Measurements from ENCODE around the gene PCOLCE2. TPM values are rescaled to one million over a fixed set of nuclear protein-coding genes. Genes with fewer than 3 reads are reported as not detected.
"Not testable (repeated sequence)": the region's sequence is repeated elsewhere in the genome, so short reads cannot be mapped to it uniquely, and the experiment has no call there.

The PCOLCE2 gene
- total RNA-seq, 1 donor from 2014 or later: 32.5 TPM

DNA sequence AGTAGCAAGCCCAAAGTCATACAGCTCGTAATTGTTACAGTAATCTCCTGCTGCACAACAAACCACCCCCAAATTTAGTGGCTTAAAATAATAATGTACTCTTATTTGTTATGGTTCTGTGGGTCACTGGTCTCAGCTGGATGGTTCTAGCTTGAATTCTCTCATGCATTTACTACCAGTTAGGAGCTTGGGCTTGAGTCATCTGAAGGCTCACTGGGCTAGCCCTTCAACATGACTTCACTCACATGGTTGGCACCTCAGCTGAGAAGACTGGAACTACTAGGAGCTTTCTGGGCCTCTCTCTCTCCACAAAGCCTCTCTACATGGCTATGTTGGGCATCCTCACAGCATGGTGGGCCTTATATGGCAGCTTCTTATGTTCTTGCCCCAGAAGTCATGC is 12.5 kb downstream of the PCOLCE2 start:
- TF ChIP-seq, protein P1, sequence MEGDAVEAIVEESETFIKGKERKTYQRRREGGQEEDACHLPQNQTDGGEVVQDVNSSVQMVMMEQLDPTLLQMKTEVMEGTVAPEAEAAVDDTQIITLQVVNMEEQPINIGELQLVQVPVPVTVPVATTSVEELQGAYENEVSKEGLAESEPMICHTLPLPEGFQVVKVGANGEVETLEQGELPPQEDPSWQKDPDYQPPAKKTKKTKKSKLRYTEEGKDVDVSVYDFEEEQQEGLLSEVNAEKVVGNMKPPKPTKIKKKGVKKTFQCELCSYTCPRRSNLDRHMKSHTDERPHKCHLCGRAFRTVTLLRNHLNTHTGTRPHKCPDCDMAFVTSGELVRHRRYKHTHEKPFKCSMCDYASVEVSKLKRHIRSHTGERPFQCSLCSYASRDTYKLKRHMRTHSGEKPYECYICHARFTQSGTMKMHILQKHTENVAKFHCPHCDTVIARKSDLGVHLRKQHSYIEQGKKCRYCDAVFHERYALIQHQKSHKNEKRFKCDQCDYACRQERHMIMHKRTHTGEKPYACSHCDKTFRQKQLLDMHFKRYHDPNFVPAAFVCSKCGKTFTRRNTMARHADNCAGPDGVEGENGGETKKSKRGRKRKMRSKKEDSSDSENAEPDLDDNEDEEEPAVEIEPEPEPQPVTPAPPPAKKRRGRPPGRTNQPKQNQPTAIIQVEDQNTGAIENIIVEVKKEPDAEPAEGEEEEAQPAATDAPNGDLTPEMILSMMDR (IDR thresholded peaks at IDR 0.05): no peak
- no peak for TF ChIP-seq EZH2 (IDR thresholded peaks at IDR 0.05)
- TF ChIP-seq EZH2phosphoT487 (IDR thresholded peaks at IDR 0.05): no peak
- Histone ChIP-seq H3K79me2 (ENCODE audit: low read depth) (no peaks in the 10 kb centered on the region), H3K36me3 (no peaks in the 10 kb centered on the region), H3K9me3 (ENCODE audit: low read depth) (no peaks in the 10 kb centered on the region), H3K27ac (no peak overlapping the region), H2AFZ (replicated peaks) (no peak overlapping the region), H4K20me1 (ENCODE audit: low read depth) (no peaks in the 10 kb centered on the region), H3F3A (ENCODE audit: low read depth) (no peaks in the 10 kb centered on the region), H3K27me3 (no peaks in the 10 kb centered on the region), H3K9ac (no peak overlapping the region), H3K4me2 (no peak overlapping the region), H3K4me3 (no peak overlapping the region), H3K4me1 (no peaks in the 10 kb centered on the region)
- H3K4me3 Mint-ChIP-seq: no peak overlapping the region
- no peaks in the 10 kb centered on the region for H3K36me3 Mint-ChIP-seq
- DNase-seq (ENCODE audit: low spot score): no peak
- H3K9me3 Mint-ChIP-seq: no peaks in the 10 kb centered on the region
- H3K4me1 Mint-ChIP-seq: no peaks in the 10 kb centered on the region
- H3K27ac Mint-ChIP-seq: no peak overlapping the region
- no peaks in the 10 kb centered on the region for H3K27me3 Mint-ChIP-seq (ENCODE audit: insufficient read depth, low read depth)

DNA sequence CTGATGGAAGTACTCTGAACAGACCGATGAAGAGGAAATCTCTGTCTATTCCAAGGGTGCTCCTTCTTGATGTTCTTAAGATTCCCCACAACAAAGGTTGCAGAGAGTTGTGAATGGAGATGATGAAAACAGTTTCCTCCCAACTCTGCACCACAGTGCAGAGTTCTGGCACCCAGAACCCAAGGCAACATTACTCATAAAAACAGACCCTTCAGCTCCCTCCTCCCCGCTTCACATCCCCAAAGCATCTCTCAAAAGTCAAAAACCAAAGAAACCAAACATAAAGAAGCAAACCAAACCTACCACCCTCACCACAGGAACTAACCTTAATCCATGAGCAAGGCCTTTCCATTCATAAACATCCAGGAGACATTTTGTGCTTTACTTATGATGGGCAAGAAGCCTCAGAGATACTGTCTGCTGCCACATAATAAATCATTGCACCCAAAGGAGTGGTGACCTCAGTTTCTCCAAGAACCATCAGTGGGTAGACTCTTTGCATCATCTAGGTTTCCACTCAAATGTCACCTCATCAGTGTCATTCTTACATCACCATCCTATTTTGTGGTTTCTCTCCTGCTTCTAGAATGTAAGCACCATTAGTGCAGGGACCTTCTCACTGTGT is 13.2 kb downstream of the PCOLCE2 start:
- Histone ChIP-seq H4K20me1 (ENCODE audit: low read depth) (no peaks in the 10 kb centered on the region), H3K4me2 (no peak overlapping the region), H3K27ac (no peak overlapping the region), H2AFZ (replicated peaks) (no peak overlapping the region), H3K36me3 (no peaks in the 10 kb centered on the region), H3K27me3 (no peaks in the 10 kb centered on the region), H3K79me2 (ENCODE audit: low read depth) (no peaks in the 10 kb centered on the region), H3K9ac (no peak overlapping the region), H3K4me1 (no peaks in the 10 kb centered on the region), H3K9me3 (ENCODE audit: low read depth) (no peaks in the 10 kb centered on the region), H3F3A (ENCODE audit: low read depth) (no peaks in the 10 kb centered on the region), H3K4me3 (no peak overlapping the region)
- no peak for TF ChIP-seq EZH2 (IDR thresholded peaks at IDR 0.05)
- TF ChIP-seq, protein P1 (IDR thresholded peaks at IDR 0.05): no peak
- TF ChIP-seq EZH2phosphoT487 (IDR thresholded peaks at IDR 0.05): no peak
- Mint-ChIP-seq H3K4me3 (no peak overlapping the region), H3K27ac (no peak overlapping the region), H3K4me1 (no peaks in the 10 kb centered on the region), H3K36me3 (no peaks in the 10 kb centered on the region), H3K9me3 (no peaks in the 10 kb centered on the region), H3K27me3 (ENCODE audit: insufficient read depth, low read depth) (no peaks in the 10 kb centered on the region)
- DNase-seq (ENCODE audit: low spot score): no peak

DNA sequence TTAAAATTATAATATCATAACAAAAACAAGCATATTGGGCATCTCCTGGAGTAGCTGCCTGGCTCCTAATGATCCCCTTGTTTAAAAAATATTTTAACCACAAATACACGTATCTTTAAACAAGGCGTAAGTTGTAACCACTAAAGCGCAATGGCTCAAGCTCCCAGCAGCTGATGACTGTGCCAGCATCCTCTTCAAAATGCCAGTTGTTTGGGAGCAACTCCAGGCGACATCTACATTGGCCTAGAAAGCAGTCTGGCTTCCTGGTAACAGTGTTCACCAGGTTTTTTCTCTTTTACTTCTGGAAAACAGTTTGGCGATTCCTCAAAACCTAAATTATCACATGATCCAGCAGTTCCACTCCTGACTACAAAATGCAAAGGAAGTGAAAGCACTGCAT is 13.8 kb downstream of the PCOLCE2 start:
- H3K4me3 ChIP-seq: no peak overlapping the region
- H3F3A ChIP-seq (ENCODE audit: low read depth): no peaks in the 10 kb centered on the region
- Mint-ChIP-seq H3K9me3 (no peaks in the 10 kb centered on the region), H3K36me3 (no peaks in the 10 kb centered on the region), H3K4me1 (no peaks in the 10 kb centered on the region), H3K27me3 (ENCODE audit: insufficient read depth, low read depth) (no peaks in the 10 kb centered on the region), H3K27ac (no peak overlapping the region), H3K4me3 (no peak overlapping the region)
- no peak overlapping the region for H2AFZ ChIP-seq (replicated peaks)
- H3K27me3 ChIP-seq: no peaks in the 10 kb centered on the region
- no peaks in the 10 kb centered on the region for H4K20me1 ChIP-seq (ENCODE audit: low read depth)
- H3K9me3 ChIP-seq (ENCODE audit: low read depth): no peaks in the 10 kb centered on the region
- no peak for DNase-seq (ENCODE audit: low spot score)
- H3K4me1 ChIP-seq: no peaks in the 10 kb centered on the region
- H3K4me2 ChIP-seq: no peak overlapping the region
- no peak overlapping the region for H3K9ac ChIP-seq
- no peaks in the 10 kb centered on the region for H3K36me3 ChIP-seq
- H3K79me2 ChIP-seq (ENCODE audit: low read depth): no peaks in the 10 kb centered on the region
- H3K27ac ChIP-seq: no peak overlapping the region
- TF ChIP-seq EZH2 (IDR thresholded peaks at IDR 0.05): no peak
- TF ChIP-seq EZH2phosphoT487 (IDR thresholded peaks at IDR 0.05): no peak
- TF ChIP-seq, protein P1 (IDR thresholded peaks at IDR 0.05): no peak

DNA sequence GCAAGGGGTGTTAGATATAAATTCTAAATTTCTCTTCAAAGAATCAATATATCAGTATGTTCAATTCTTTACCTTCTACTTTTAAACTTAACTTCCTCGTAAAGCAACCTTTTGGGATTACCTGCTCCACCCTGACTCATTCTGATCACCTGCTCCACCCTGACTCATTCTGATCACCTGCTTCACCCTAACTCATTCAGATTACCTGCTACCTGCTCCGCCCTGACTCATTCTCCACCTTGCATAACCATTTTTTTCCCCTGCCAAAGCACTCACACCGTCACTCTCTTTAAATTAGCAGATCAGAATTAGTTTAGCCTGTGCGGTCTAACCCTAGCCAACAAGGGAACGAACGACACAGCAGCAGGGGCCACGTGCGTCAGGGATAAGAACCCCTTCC is 20.5 kb downstream of the PCOLCE2 start:
- H3K36me3 ChIP-seq; H3K27me3 Mint-ChIP-seq (ENCODE audit: insufficient read depth, low read depth); H3K9me3 ChIP-seq (ENCODE audit: low read depth); H3F3A ChIP-seq (ENCODE audit: low read depth); H3K79me2 ChIP-seq (ENCODE audit: low read depth); H3K4me3 ChIP-seq; H3K27me3 ChIP-seq; DNase-seq (ENCODE audit: low spot score); H3K36me3 Mint-ChIP-seq; H4K20me1 ChIP-seq (ENCODE audit: low read depth); H3K4me3 Mint-ChIP-seq; H2AFZ ChIP-seq (replicated peaks); H3K27ac Mint-ChIP-seq; H3K9me3 Mint-ChIP-seq; H3K9ac ChIP-seq; H3K4me1 ChIP-seq; H3K27ac ChIP-seq; H3K4me2 ChIP-seq; H3K4me1 Mint-ChIP-seq: not testable (repeated sequence)
